ENCODE results near the gene ALG12. TPM values are rescaled to one million over a fixed set of nuclear protein-coding genes. Genes with fewer than 3 reads are reported as not detected.

ALG12 gene
- total and polyA plus RNA-seq, 2 of the 8 experiments (the other 6 are each of a cell fraction or from before 2014, with no cell fraction given) = 13.4 to 22.5 TPM

DNA sequence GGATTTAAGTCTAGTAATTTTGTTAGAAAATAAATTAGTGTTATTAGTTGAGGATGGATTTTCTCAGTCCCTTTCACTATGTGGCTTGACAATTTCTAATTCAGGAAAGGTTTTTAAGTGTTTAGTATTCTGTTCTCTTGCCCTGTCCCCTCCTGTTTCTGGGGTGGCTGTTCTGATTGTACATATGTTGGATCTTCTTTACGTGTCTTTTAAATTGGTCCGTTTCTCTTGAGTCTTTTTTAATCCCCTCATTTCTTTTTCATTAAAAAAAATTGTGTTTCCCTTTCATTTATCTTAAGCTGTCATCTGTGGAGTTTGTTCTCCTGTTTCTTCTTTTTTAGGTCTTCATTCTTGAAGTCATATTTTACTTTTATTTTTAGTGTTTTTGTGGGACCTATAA lies 52.1 kb downstream of the ALG12 start (continued):
- no peak for TF ChIP-seq GABPA (IDR thresholded peaks at IDR 0.05; ENCODE audit: borderline replicate concordance, insufficient read depth, low read length)
- TF ChIP-seq, protein P1, sequence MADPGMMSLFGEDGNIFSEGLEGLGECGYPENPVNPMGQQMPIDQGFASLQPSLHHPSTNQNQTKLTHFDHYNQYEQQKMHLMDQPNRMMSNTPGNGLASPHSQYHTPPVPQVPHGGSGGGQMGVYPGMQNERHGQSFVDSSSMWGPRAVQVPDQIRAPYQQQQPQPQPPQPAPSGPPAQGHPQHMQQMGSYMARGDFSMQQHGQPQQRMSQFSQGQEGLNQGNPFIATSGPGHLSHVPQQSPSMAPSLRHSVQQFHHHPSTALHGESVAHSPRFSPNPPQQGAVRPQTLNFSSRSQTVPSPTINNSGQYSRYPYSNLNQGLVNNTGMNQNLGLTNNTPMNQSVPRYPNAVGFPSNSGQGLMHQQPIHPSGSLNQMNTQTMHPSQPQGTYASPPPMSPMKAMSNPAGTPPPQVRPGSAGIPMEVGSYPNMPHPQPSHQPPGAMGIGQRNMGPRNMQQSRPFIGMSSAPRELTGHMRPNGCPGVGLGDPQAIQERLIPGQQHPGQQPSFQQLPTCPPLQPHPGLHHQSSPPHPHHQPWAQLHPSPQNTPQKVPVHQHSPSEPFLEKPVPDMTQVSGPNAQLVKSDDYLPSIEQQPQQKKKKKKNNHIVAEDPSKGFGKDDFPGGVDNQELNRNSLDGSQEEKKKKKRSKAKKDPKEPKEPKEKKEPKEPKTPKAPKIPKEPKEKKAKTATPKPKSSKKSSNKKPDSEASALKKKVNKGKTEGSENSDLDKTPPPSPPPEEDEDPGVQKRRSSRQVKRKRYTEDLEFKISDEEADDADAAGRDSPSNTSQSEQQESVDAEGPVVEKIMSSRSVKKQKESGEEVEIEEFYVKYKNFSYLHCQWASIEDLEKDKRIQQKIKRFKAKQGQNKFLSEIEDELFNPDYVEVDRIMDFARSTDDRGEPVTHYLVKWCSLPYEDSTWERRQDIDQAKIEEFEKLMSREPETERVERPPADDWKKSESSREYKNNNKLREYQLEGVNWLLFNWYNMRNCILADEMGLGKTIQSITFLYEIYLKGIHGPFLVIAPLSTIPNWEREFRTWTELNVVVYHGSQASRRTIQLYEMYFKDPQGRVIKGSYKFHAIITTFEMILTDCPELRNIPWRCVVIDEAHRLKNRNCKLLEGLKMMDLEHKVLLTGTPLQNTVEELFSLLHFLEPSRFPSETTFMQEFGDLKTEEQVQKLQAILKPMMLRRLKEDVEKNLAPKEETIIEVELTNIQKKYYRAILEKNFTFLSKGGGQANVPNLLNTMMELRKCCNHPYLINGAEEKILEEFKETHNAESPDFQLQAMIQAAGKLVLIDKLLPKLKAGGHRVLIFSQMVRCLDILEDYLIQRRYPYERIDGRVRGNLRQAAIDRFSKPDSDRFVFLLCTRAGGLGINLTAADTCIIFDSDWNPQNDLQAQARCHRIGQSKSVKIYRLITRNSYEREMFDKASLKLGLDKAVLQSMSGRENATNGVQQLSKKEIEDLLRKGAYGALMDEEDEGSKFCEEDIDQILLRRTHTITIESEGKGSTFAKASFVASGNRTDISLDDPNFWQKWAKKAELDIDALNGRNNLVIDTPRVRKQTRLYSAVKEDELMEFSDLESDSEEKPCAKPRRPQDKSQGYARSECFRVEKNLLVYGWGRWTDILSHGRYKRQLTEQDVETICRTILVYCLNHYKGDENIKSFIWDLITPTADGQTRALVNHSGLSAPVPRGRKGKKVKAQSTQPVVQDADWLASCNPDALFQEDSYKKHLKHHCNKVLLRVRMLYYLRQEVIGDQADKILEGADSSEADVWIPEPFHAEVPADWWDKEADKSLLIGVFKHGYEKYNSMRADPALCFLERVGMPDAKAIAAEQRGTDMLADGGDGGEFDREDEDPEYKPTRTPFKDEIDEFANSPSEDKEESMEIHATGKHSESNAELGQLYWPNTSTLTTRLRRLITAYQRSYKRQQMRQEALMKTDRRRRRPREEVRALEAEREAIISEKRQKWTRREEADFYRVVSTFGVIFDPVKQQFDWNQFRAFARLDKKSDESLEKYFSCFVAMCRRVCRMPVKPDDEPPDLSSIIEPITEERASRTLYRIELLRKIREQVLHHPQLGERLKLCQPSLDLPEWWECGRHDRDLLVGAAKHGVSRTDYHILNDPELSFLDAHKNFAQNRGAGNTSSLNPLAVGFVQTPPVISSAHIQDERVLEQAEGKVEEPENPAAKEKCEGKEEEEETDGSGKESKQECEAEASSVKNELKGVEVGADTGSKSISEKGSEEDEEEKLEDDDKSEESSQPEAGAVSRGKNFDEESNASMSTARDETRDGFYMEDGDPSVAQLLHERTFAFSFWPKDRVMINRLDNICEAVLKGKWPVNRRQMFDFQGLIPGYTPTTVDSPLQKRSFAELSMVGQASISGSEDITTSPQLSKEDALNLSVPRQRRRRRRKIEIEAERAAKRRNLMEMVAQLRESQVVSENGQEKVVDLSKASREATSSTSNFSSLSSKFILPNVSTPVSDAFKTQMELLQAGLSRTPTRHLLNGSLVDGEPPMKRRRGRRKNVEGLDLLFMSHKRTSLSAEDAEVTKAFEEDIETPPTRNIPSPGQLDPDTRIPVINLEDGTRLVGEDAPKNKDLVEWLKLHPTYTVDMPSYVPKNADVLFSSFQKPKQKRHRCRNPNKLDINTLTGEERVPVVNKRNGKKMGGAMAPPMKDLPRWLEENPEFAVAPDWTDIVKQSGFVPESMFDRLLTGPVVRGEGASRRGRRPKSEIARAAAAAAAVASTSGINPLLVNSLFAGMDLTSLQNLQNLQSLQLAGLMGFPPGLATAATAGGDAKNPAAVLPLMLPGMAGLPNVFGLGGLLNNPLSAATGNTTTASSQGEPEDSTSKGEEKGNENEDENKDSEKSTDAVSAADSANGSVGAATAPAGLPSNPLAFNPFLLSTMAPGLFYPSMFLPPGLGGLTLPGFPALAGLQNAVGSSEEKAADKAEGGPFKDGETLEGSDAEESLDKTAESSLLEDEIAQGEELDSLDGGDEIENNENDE (IDR thresholded peaks at IDR 0.05; ENCODE audit: insufficient replicate concordance, low read length) = no peak
- no peak for TF ChIP-seq EP300 (IDR thresholded peaks at IDR 0.05; ENCODE audit: borderline replicate concordance in 1 of 2, low read depth in 2 of 2, low read length in 2 of 2)

All from H1 (cell line).